ENCODE measurements around the gene TRIM2. TPM values are rescaled to one million over a fixed set of nuclear protein-coding genes. Genes with fewer than 3 reads are reported as not detected.

TRIM2 gene
- total RNA-seq, 1 experiment from 2014 or later, result 41.4 TPM

- Histone ChIP-seq H3K9me3 (ENCODE audit: control insufficient read depth in 1 of 2, insufficient read depth in 1 of 2, low read depth in 1 of 2, low read length in 2 of 2) (no peaks in the 10 kb centered on the region), H3K9ac (ENCODE audit: low read length) (no peak overlapping the region), H2AFZ (ENCODE audit: low read depth, low read length, poor library complexity, severe bottlenecking) (no peak overlapping the region), H3K27ac (ENCODE audit: low read depth, low read length) (no peak overlapping the region), H3K36me3 (ENCODE audit: control insufficient read depth in 1 of 2, insufficient read depth in 2 of 2, low read length in 2 of 2) (no peaks in the 10 kb centered on the region), H3K4me2 (ENCODE audit: low read length) (no peak overlapping the region), H3K79me2 (ENCODE audit: insufficient read depth, low read length) (no peaks in the 10 kb centered on the region), H4K20me1 (ENCODE audit: insufficient read depth) (no peaks in the 10 kb centered on the region), H3K4me1 (ENCODE audit: control insufficient read depth in 1 of 2, insufficient read depth in 2 of 2, low read length in 2 of 2) (no peaks in the 10 kb centered on the region), H3K9me2 (ENCODE audit: insufficient read depth) (no peaks in the 10 kb centered on the region), H3K4me3 (replicated peaks in 1 of 2; ENCODE audit: low read depth in 1 of 2, low read length in 2 of 2) (no peak overlapping the region), H3K27me3 (ENCODE audit: insufficient read depth, low read length) (no peaks in the 10 kb centered on the region)
- intact Hi-C loops (cut with micrococcal nuclease), result no loop called here
- POLR2A ChIA-PET, result no interaction called here
- BruUV-seq (replicated peaks), result no TSS peak
- RAD21 ChIA-PET (ENCODE audit: low non-redundant PET in 1 of 2, low total read pairs in 2 of 2, uncharacterized antibody in 2 of 2, unreplicated experiment in 2 of 2), result no interaction called here
- CTCF ChIA-PET, result no interaction called here
- no peak for ATAC-seq
- TF ChIP-seq ATF3 (IDR thresholded peaks at IDR 0.05), result no peak
- TF ChIP-seq EZH2 (IDR thresholded peaks at IDR 0.05), result no peak
- TF ChIP-seq CTCF (IDR thresholded peaks at IDR 0.05 in 2 of 3, conservative IDR thresholded peaks at IDR 0.05 in 1 of 3; ENCODE audit: borderline replicate concordance in 1 of 3, insufficient read depth in 1 of 3, low read depth in 2 of 3, low read length in 2 of 3), result no peak
- DNase-seq (ENCODE audit: low read depth, low spot score), result no peak
Observed at GRCh38 chr4:153267890-153268289, 63.6 kb downstream of the TRIM2 start.

GRCh38 chr4:153268295-153268694, 64.1 kb downstream of the TRIM2 start:
- Histone ChIP-seq H3K4me1 (ENCODE audit: control insufficient read depth in 1 of 2, insufficient read depth in 2 of 2, low read length in 2 of 2) (no peaks in the 10 kb centered on the region), H4K20me1 (ENCODE audit: insufficient read depth) (no peaks in the 10 kb centered on the region), H3K27me3 (ENCODE audit: insufficient read depth, low read length) (no peaks in the 10 kb centered on the region), H3K9ac (ENCODE audit: low read length) (no peak overlapping the region), H2AFZ (ENCODE audit: low read depth, low read length, poor library complexity, severe bottlenecking) (no peak overlapping the region), H3K79me2 (ENCODE audit: insufficient read depth, low read length) (no peaks in the 10 kb centered on the region), H3K9me3 (ENCODE audit: control insufficient read depth in 1 of 2, insufficient read depth in 1 of 2, low read depth in 1 of 2, low read length in 2 of 2) (no peaks in the 10 kb centered on the region), H3K4me3 (replicated peaks in 1 of 2; ENCODE audit: low read depth in 1 of 2, low read length in 2 of 2) (no peak overlapping the region), H3K9me2 (ENCODE audit: insufficient read depth) (no peaks in the 10 kb centered on the region), H3K4me2 (ENCODE audit: low read length) (no peak overlapping the region), H3K36me3 (ENCODE audit: control insufficient read depth in 1 of 2, insufficient read depth in 2 of 2, low read length in 2 of 2) (no peaks in the 10 kb centered on the region), H3K27ac (ENCODE audit: low read depth, low read length) (no peak overlapping the region)
- intact Hi-C loops (cut with micrococcal nuclease), result no loop called here
- ChIA-PET CTCF (no interaction called here), RAD21 (ENCODE audit: low non-redundant PET in 1 of 2, low total read pairs in 2 of 2, uncharacterized antibody in 2 of 2, unreplicated experiment in 2 of 2) (no interaction called here), POLR2A (no interaction called here)
- no peak for ATAC-seq
- DNase-seq (ENCODE audit: low read depth, low spot score), result no peak
- BruUV-seq (replicated peaks), result no TSS peak
- TF ChIP-seq SIN3A (IDR thresholded peaks at IDR 0.05; ENCODE audit: low read depth) (no peak), EZH2phosphoT487 (IDR thresholded peaks at IDR 0.05; ENCODE audit: borderline replicate concordance) (no peak), CBX3 (IDR thresholded peaks at IDR 0.05; ENCODE audit: low read depth) (no peak), EGR1 (IDR thresholded peaks at IDR 0.05; ENCODE audit: low read depth) (no peak), EZH2 (IDR thresholded peaks at IDR 0.05) (no peak), ATF3 (IDR thresholded peaks at IDR 0.05) (no peak), RAD21 (IDR thresholded peaks at IDR 0.05; ENCODE audit: low read depth) (no peak), REST (IDR thresholded peaks at IDR 0.05; ENCODE audit: low read depth) (no peak), CEBPB (IDR thresholded peaks at IDR 0.05; ENCODE audit: low read depth) (no peak), FOSL1 (IDR thresholded peaks at IDR 0.05; ENCODE audit: low read depth) (no peak), SRF (IDR thresholded peaks at IDR 0.05; ENCODE audit: low read depth) (no peak), JUND (IDR thresholded peaks at IDR 0.05) (no peak), CTCF (IDR thresholded peaks at IDR 0.05 in 2 of 3, conservative IDR thresholded peaks at IDR 0.05 in 1 of 3; ENCODE audit: borderline replicate concordance in 1 of 3, insufficient read depth in 1 of 3, low read depth in 2 of 3, low read length in 2 of 3) (no peak)

All from HCT116 (cell line).